HCT116 (cell line): ENCODE data around the gene ALG13. TPM values are rescaled to one million over a fixed set of nuclear protein-coding genes. Genes with fewer than 3 reads are reported as not detected.

Source experiments
- ATAC-seq: fragments of 200-7000 bp; cut with Tn5 transposase; 2 replicates; pipeline ENCODE4 v1.9.1; 2020; ENCODE audit warnings: mild to moderate bottlenecking, moderate library complexity
- BruUV-seq: library from RNA; stranded (reverse); fragments of 400-500 nt; replicated peaks from 2 replicates; lab custom pipeline; 2021; lab: Mats Ljungman, UMichigan
- CTCF ChIA-PET: fragments of 300-600 bp; sonication (Branson Sonifier 250); formaldehyde crosslinking; loops from one replicate; lab custom pipeline; 2021; ENCODE audit warnings: antibody characterized with exemption; lab: Charles Lee
- POLR2A ChIA-PET: fragments of 300-600, 350-600 bp; sonication (Branson Sonifier 250); formaldehyde crosslinking; loops from one replicate; lab custom pipeline; 2021; ENCODE audit warnings: antibody characterized with exemption; lab: Charles Lee
- RAD21 ChIA-PET, 2 experiments: fragments of 300-600 bp; sonication (Branson Sonifier 250); formaldehyde crosslinking; loops; one replicate each; lab custom pipeline; 2023; ENCODE audit warnings: low total read pairs in 2 of 2; ENCODE audit not compliant: uncharacterized antibody in 2 of 2, unreplicated experiment in 2 of 2, low non-redundant PET in 1 of 2; lab: Charles Lee
- DNase-seq: peaks from one replicate; pipeline ENCODE4 v3.0.0-alpha.2; 2010; ENCODE audit warnings: low read depth, low spot score
- H2AFZ ChIP-seq: fragments of 200-600 bp; shearing (Covaris generic), sonication (generic); 2 replicates; pipeline ENCODE4 v1.6.1; 2017; ENCODE audit warnings: low read depth, mixed run types, mixed read lengths, antibody characterized with exemption, low read length; ENCODE audit not compliant: poor library complexity, severe bottlenecking
- H3K27ac ChIP-seq: 2 replicates; pipeline ENCODE4 v1.5.1; 2012; ENCODE audit warnings: low read depth, low read length
- H3K27me3 ChIP-seq: fragments of 200-600 bp; sonication (generic); 2 replicates; pipeline ENCODE4 v1.6.1; 2016; ENCODE audit warnings: mixed run types, low read length, mixed read lengths; ENCODE audit not compliant: insufficient read depth
- H3K36me3 ChIP-seq, 2 experiments: fragments of 200-500 bp in 1 of 2; fragments of 200-600 bp in 1 of 2; sonication (Bioruptor generic) in 1 of 2; sonication (generic) in 1 of 2; 2 replicates each; pipeline versions ENCODE4 v1.5.1 to v1.6.1; 2014 to 2016; ENCODE audit warnings: low read length in 2 of 2, inconsistent platforms in 1 of 2, mixed read lengths in 1 of 2, mixed run types in 1 of 2; ENCODE audit not compliant: insufficient read depth in 2 of 2, control insufficient read depth in 1 of 2
- H3K4me1 ChIP-seq, 2 experiments: fragments of 200-600 bp in 1 of 2; sonication (generic) in 1 of 2; 2 replicates each; pipeline versions ENCODE4 v1.5.1 to v1.6.1; 2012 to 2017; ENCODE audit warnings: low read length in 2 of 2, inconsistent platforms in 1 of 2, mild to moderate bottlenecking in 1 of 2, mixed read lengths in 1 of 2, mixed run types in 1 of 2, moderate library complexity in 1 of 2; ENCODE audit not compliant: insufficient read depth in 2 of 2, control insufficient read depth in 1 of 2
- H3K4me2 ChIP-seq: fragments of 200-600 bp; sonication (generic); 2 replicates; pipeline ENCODE4 v1.6.1; 2017; ENCODE audit warnings: mixed run types, low read length, mixed read lengths
- H3K4me3 ChIP-seq, 2 experiments: fragments of 200-600 bp in 1 of 2; sonication (generic) in 1 of 2; replicated peaks in 1 of 2; 2 replicates each; pipeline ENCODE4 v1.5.1; 2011 to 2016; ENCODE audit warnings: low read length in 2 of 2, control low read depth in 1 of 2, low read depth in 1 of 2, mild to moderate bottlenecking in 1 of 2, mixed read lengths in 1 of 2, mixed run types in 1 of 2
- H3K79me2 ChIP-seq: fragments of 200-600 bp; sonication (generic); 2 replicates; pipeline ENCODE4 v1.6.1; 2017; ENCODE audit warnings: mild to moderate bottlenecking, mixed run types, low read length, moderate library complexity, mixed read lengths; ENCODE audit not compliant: insufficient read depth
- H3K9ac ChIP-seq: fragments of 200-600 bp; sonication (generic); 2 replicates; pipeline ENCODE4 v1.6.1; 2016; ENCODE audit warnings: low read length, mixed read lengths
- H3K9me2 ChIP-seq: fragments of 200-600 bp; sonication (generic), shearing (Covaris generic); 2 replicates; pipeline ENCODE4 v1.6.1; 2017; ENCODE audit warnings: mixed run types, mild to moderate bottlenecking, moderate library complexity; ENCODE audit not compliant: insufficient read depth
- H3K9me3 ChIP-seq, 2 experiments: fragments of 200-500 bp in 1 of 2; fragments of 200-600 bp in 1 of 2; sonication (Bioruptor generic) in 1 of 2; sonication (generic) in 1 of 2; 2 replicates each; pipeline ENCODE4 v1.6.1; 2014 to 2017; ENCODE audit warnings: low read length in 2 of 2, mixed read lengths in 2 of 2, inconsistent platforms in 1 of 2, low read depth in 1 of 2, mild to moderate bottlenecking in 1 of 2, mixed run types in 1 of 2, moderate library complexity in 1 of 2; ENCODE audit not compliant: control insufficient read depth in 1 of 2, insufficient read depth in 1 of 2
- H4K20me1 ChIP-seq: fragments of 200-600 bp; sonication (generic), shearing (Covaris generic); 2 replicates; pipeline ENCODE4 v1.6.1; 2017; ENCODE audit warnings: mixed run types, mild to moderate bottlenecking, moderate library complexity; ENCODE audit not compliant: insufficient read depth
- CBX3 ChIP-seq: IDR thresholded peaks from 2 replicates; pipeline ENCODE4 v1.6.1; 2012; ENCODE audit warnings: low read depth
- CEBPB ChIP-seq: IDR thresholded peaks from 2 replicates; pipeline ENCODE4 v1.6.1; 2012; ENCODE audit warnings: low read depth
- EZH2 ChIP-seq: fragments of 200-600 bp; sonication (generic); IDR thresholded peaks from 2 replicates; pipeline ENCODE4 v1.6.1; 2017; ENCODE audit warnings: antibody characterized with exemption, mixed run types
- EZH2phosphoT487 ChIP-seq: fragments of 200-600 bp; IDR thresholded peaks from 2 replicates; pipeline ENCODE4 v1.6.1; 2018; ENCODE audit warnings: antibody characterized with exemption, borderline replicate concordance
- FOSL1 ChIP-seq: IDR thresholded peaks from 2 replicates; pipeline ENCODE4 v1.6.1; 2012; ENCODE audit warnings: low read depth
- JUND ChIP-seq: IDR thresholded peaks from 2 replicates; pipeline ENCODE4 v1.6.1; 2012
- POLR2A ChIP-seq: IDR thresholded peaks from 2 replicates; pipeline ENCODE4 v1.7.0; 2011; ENCODE audit warnings: borderline replicate concordance; ENCODE audit not compliant: insufficient read depth, insufficient read length; ENCODE audit errors: extremely low read depth
- SRF ChIP-seq: IDR thresholded peaks from 2 replicates; pipeline ENCODE4 v1.6.1; 2012; ENCODE audit warnings: low read depth
- ZNF274 ChIP-seq: fragments of 200-500 bp; sonication (Bioruptor generic); IDR thresholded peaks from 2 replicates; pipeline ENCODE4 v1.6.1; 2014; ENCODE audit warnings: mild to moderate bottlenecking, low read depth, low read length, inconsistent platforms
- intact Hi-C: fragments of 100-400 bp; cut with micrococcal nuclease; formaldehyde crosslinking; loops from 2 replicates; pipeline ENCODE4 v1.10.0; 2022
- total RNA-seq: library from RNA; stranded (reverse); gene quantifications from one replicate; pipeline ENCODE4 v1.2.1, GENCODE V29; 2021; ENCODE audit not compliant: unreplicated experiment

ALG13 gene
- total RNA-seq, 1 experiment from 2014 or later, result 50.4 TPM

DNA sequence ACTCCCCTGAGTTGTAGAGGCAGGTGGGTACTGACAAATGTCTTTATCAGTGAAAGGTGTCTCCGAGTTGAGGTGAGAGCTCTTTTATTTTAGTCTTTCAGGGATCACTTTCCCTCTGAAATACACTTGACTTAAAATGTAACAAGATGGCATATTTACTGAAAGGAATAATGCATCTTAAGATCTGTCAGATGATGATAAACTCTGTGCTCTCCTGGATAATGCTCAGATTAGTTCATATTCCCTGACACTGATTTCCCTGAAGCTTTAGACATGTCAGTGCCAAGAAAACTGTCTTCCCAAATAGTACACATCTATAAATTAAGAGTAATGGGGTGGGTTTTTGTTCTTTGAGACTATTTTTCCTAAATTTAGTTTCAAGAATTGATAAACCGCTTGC lies 75.5 kb downstream of the ALG13 start:
- DNase-seq (no peak), ATAC-seq (no peak)
- POLR2A ChIA-PET, result no interaction called here
- no peak overlapping the region for H3K4me3 ChIP-seq
- H3K4me1 ChIP-seq, result no peaks in the 10 kb centered on the region
- no peaks in the 10 kb centered on the region for H4K20me1 ChIP-seq
- no peaks in the 10 kb centered on the region for H3K27me3 ChIP-seq
- intact Hi-C loops, result no loop called here
- 0 out of 4 replicates have a peak, but pooled peaks cover 0 to 5% of the 10 kb centered on the region in 2 experiments for H3K36me3 ChIP-seq
- H3K79me2 ChIP-seq, result no peaks in the 10 kb centered on the region
- no peaks in the 10 kb centered on the region for H3K9me3 ChIP-seq
- no peak overlapping the region for H3K9ac ChIP-seq
- H3K4me2 ChIP-seq, result no peak overlapping the region
- no peaks in the 10 kb centered on the region for H3K9me2 ChIP-seq
- RAD21 ChIA-PET, result no interaction called here
- H3K27ac ChIP-seq, result no peak overlapping the region
- TF ChIP-seq CEBPB, result no peak
- TF ChIP-seq EZH2, result no peak
- no peak for TF ChIP-seq ZNF274
- TF ChIP-seq JUND, result no peak
- TF ChIP-seq FOSL1, result no peak
- TF ChIP-seq POLR2A, result no peak
- TF ChIP-seq CBX3, result no peak
- BruUV-seq, result no TSS peak
- CTCF ChIA-PET, result no interaction called here
- H2AFZ ChIP-seq, result no peak overlapping the region

GRCh38 chrX:111759686-111760085 lies 78.7 kb downstream of the ALG13 start:
- no peaks in the 10 kb centered on the region for H3K36me3 ChIP-seq
- CTCF ChIA-PET, result no interaction called here
- H3K27me3 ChIP-seq, result no peaks in the 10 kb centered on the region
- intact Hi-C loops, result no loop called here
- no peak overlapping the region for H2AFZ ChIP-seq
- ATAC-seq (no peak), DNase-seq (no peak)
- no peak overlapping the region for H3K27ac ChIP-seq
- no peaks in the 10 kb centered on the region for H3K79me2 ChIP-seq
- H3K9me3 ChIP-seq, result no peaks in the 10 kb centered on the region
- BruUV-seq, result no TSS peak
- no peaks in the 10 kb centered on the region for H3K9me2 ChIP-seq
- no peak overlapping the region for H3K9ac ChIP-seq
- H4K20me1 ChIP-seq, result no peaks in the 10 kb centered on the region
- no peak overlapping the region for H3K4me3 ChIP-seq
- no peak overlapping the region for H3K4me2 ChIP-seq
- no peaks in the 10 kb centered on the region for H3K4me1 ChIP-seq
- POLR2A ChIA-PET, result no interaction called here
- RAD21 ChIA-PET, result no interaction called here
- TF ChIP-seq EZH2phosphoT487 (no peak), JUND (no peak), SRF (no peak)
